Activated CD4-positive, alpha-beta T cell treated with anti-CD3 and anti-CD28 coated beads, Interleukin-2, amount 50 U/mL, for 4 hours (primary cell): Measurements from ENCODE around the gene AIMP2.
"Not testable (repeated sequence)": the region's sequence is repeated elsewhere in the genome, so short reads cannot be mapped to it uniquely, and the experiment has no call there.

Source experiments
- DNase-seq, 2 experiments: peaks; one replicate each; pipeline ENCODE4 v3.0.0-alpha.2; 2020

The AIMP2 gene

GRCh38 chr7:6008668-6009611 lies at the start of gene AIMP2, which contains the start of gene PMS2:
Gene AIMP2, plus strand, starts transcription at chr7:6009272. Its CDS starts 92 bp downstream, at chr7:6009364.
Gene PMS2, minus strand, starts transcription at chr7:6009049. Its CDS starts 30 bp downstream, at chr7:6009019.
- DNase-seq: peak; percentile 96 to 97

- DNase-seq: not testable (repeated sequence)
Measured at GRCh38 chr7:5963205-5963604, 45.9 kb upstream of the AIMP2 start.

- not testable (repeated sequence) for DNase-seq
Measured at GRCh38 chr7:5963810-5964209, 45.3 kb upstream of the AIMP2 start.

DNA sequence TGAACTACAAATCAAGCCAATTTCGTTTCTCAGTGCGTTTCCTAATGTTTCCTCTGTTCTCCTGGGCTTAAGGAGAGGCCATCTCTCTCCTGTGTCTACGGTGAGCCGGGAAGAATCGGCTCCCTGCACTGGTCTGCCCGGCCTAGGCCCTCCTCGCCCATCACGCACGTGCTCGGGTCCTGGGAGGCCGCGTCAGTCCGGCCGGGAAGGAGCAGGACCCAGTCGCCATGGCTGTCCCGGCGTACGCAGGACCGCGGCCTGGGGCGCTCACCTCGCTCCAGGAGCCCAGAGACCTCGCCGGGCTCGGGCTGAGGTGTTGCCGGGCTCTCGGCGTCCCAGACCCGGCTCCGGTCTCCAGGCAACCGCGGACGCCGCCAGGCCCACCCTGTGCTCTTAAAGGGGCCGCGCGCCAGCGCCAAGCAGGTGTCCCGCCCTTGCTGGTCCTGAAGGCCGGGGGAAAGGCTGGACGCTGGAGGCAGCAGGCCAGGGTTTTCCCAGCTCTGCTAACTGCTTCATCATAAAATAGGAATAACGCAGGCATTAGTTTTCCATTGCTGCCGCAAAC lies 38.6 kb upstream of the AIMP2 start, which contains the start of gene RSPH10B:
RSPH10B (minus strand) TSS at position 343 of the 565 bp plus-strand sequence. CDS start 3,573 bp downstream, outside the sequence.
- DNase-seq: not testable (repeated sequence)

DNA sequence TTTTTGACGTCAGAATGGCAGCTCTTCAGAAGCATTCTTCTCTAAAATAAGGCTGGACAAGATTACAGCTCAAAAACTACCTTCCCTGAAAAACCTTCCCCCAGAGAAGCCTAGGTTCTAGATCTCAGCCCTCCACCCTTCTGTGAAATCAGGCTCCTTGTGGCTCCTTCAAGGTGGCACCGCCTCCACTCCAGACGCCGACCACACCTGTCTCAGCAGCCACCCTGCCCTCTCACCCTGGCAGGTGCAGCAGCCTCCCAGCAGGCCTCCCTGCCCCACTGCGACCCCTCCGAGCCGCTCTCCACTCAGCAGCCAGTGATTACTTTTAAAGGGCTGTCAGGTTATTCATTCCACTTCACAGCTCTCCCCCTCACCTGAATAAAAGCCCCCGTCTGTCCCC lies 35.5 kb upstream of the AIMP2 start:
- DNase-seq: not testable (repeated sequence)

- DNase-seq: not testable (repeated sequence)
Measured at GRCh38 chr7:5979680-5980314, 29.3 kb upstream of the AIMP2 start.

DNA sequence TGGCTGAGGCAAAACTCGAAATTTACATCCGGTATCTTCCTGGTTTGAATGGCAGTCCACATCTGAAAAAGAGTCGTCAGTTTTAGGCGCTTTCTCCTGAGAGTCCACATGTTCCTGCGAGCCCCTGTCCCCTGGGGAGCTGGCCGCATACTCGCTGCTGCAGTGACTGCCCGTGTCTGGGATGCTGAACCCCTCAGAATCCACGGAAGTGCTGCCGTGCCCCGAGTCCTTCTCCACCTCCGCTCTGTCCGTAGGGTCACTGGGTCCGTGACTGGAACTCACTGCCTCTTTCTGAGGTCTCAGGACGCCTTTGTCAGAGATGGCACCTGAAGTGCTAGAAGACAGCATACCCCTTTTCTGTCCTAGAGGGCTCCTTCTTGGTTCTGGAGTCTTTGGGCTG lies 22.0 kb upstream of the AIMP2 start:
- DNase-seq: not testable (repeated sequence)

DNA sequence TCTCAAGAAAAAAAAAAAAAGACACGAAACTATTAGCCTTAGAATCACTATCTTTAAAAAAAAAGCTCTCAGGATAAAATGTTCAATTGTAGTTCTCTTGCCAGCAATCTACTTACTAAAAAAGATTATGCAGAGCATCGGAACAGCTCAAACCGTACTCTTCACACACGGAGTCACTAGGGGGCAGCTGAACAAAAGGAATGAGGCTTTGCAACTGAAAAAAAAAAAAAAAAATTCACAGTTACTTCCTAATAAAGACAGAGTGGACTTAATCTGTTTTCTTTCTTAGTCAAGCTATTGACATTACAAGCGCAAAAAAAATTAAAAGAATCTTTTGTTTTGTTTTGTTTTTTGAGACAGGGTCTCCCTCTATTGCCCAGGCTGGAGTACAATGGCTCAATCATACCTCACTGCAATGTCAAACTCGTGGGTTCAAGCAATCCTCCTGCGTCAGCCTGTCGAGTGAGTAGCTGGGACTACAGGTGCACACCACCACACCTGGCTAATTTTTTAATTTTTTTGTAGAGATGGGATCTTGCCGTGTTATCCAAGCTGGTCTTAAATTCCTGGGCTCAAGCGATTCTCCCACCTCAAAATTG lies 11.8 kb upstream of the AIMP2 start:
- peak; percentile 46 to 47 for DNase-seq

GRCh38 chr7:6007386-6007785 lies 1.7 kb upstream of the AIMP2 start:
- no peak for DNase-seq

- not testable (repeated sequence) for DNase-seq
Measured at GRCh38 chr7:6007835-6008590, 1.1 kb upstream of the AIMP2 start.

- DNase-seq: not testable (repeated sequence)
Measured at GRCh38 chr7:6010370-6010769, 1.3 kb downstream of the AIMP2 start.

GRCh38 chr7:6011541-6011940 lies 2.5 kb downstream of the AIMP2 start:
- no peak for DNase-seq

DNA sequence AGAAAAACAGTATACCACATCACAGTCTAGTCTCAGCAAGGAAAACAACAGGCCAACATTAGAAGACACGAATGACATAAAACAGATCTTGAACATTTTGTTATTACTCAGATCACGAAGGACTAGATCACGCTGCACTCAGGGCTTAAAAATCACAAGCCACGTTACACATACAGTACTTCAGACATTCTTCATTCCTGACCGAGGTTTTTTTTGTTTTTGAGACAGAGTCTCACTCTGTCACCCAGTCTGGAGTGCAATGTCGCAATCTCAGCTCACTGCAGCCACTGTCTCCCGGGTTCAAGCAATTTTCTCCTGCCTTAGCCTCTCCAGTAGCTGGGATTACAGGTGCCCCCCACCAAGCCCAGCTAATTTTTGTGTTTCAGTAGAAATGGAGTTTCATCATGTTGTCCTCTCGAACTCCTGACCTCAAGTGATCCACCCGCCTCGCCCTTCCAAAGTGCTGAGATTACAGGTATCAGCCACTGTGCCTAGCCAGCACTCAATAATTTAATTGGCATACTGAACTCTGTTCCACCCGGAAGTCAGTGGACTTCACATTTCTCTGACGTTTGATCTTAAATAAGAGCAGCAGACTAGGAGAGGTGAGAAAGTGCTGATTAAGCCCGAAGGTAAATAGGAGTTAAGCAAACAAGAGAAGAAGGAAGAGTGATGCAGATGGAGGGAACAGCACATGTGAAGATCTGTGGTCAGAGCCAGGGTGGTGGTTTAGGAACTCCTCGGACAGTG lies 3.5 kb downstream of the AIMP2 start:
- no peak for DNase-seq

GRCh38 chr7:6015917-6016652 lies 7.0 kb downstream of the AIMP2 start:
- DNase-seq: no peak

DNA sequence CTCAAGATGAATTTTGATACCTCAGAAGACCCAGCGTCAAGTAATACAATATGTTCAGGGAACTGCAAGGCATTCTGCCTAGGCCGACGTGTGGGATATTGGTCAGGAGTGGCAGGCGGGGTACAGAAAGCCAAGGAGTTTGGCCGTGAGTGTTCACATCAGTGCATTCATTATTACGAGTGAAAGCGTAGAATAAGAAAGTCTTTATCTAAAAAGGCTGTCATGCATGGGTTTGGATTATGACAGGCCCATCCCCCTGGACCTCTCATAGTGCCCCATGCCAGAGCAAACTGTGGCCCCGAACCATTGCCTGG lies 7.5 kb downstream of the AIMP2 start:
- no peak for DNase-seq

GRCh38 chr7:6020371-6021286 lies 11.6 kb downstream of the AIMP2 start:
- DNase-seq: no peak

- no peak for DNase-seq
Measured at GRCh38 chr7:6022707-6023106, 13.6 kb downstream of the AIMP2 start.

DNA sequence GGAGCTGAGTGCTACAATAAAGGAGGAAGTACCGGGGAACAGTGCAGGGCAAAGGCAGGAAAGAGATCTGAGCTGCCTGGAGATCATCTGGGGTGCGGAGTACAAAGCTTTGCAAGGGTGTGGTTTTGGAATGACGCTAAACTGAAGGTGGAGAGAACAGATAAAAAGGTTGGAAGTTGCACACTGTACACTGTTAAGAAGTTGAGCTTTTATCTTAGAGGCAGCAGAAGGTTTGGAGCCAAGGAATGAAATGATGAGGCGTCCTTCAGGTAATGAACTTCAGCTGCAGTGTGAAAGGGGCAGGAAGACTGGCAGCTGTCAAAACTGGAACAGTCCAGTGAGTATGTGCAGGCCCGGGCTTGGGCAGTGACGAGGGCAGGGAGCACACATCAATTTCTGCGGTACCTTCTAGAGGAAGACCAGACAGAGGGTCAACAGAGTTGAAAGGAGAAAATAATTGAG lies 14.9 kb downstream of the AIMP2 start:
- no peak for DNase-seq

- DNase-seq: peak; percentile 52 to 53
Measured at GRCh38 chr7:6026011-6026819, 17.1 kb downstream of the AIMP2 start.
